OCI-LY1 (cell line): ENCODE results near the gene B4GALT1.
"Not testable (repeated sequence)": the region's sequence is repeated elsewhere in the genome, so short reads cannot be mapped to it uniquely, and the experiment has no call there.

ENCODE experiments used
- CTCF ChIP-seq: fragments of 200-600 bp; sonication (generic), shearing (Covaris generic); IDR thresholded peaks from 2 replicates; pipeline ENCODE4 v1.5.1; 2017; ENCODE audit warnings: mild to moderate bottlenecking, antibody characterized with exemption, low read length, moderate library complexity, mixed read lengths
- EZH2 ChIP-seq: fragments of 200-600 bp; sonication (generic), shearing (Covaris generic); IDR thresholded peaks from 2 replicates; pipeline ENCODE4 v1.8.0; 2017; ENCODE audit warnings: borderline replicate concordance, mixed run types, mild to moderate bottlenecking, antibody characterized with exemption, low read length, moderate library complexity, mixed read lengths

- not testable (repeated sequence) for TF ChIP-seq CTCF, EZH2
These were observed 2.2 kb downstream of the B4GALT1 start for GRCh38 chr9:33164921-33165262.
